GM12878 (cell line): ENCODE results near the gene RETREG3. TPM values are rescaled to one million over a fixed set of nuclear protein-coding genes. Genes with fewer than 3 reads are reported as not detected.
A peak's percentile ranks its signal among the peaks of the same experiment; 100 is the strongest.

Source experiments
- ASH2L ChIP-seq: fragments of 300-600, 200-600 bp; sonication (generic); IDR thresholded peaks from 2 replicates; pipeline ENCODE4 v1.6.1; 2017; ENCODE audit warnings: low read depth, mild to moderate bottlenecking, borderline replicate concordance
- BCL11A ChIP-seq: IDR thresholded peaks from 2 replicates; pipeline ENCODE4 v1.6.1; 2011; ENCODE audit warnings: low read depth, low read length
- BHLHE40 ChIP-seq, 2 experiments: fragments of 450-650 bp in 1 of 2; IDR thresholded peaks; 2 replicates each; pipeline ENCODE4 v1.6.1; 2011 to 2017; ENCODE audit warnings: low read depth in 2 of 2, borderline replicate concordance in 1 of 2, improper control_type of control experiment in 1 of 2, low read length in 1 of 2, mild to moderate bottlenecking in 1 of 2
- DPF2 ChIP-seq: fragments of 450-650 bp; IDR thresholded peaks from 2 replicates; pipeline ENCODE4 v1.6.1; 2017; ENCODE audit warnings: mild to moderate bottlenecking
- HSF1 ChIP-seq: fragments of 150-350 bp; IDR thresholded peaks from 2 replicates; pipeline ENCODE4 v1.6.1; 2014; ENCODE audit warnings: mild to moderate bottlenecking, low read depth, low read length
- KAT2A ChIP-seq: conservative IDR thresholded peaks from 2 replicates; pipeline ENCODE4 v1.6.1; 2011; ENCODE audit warnings: low read depth, low read length; ENCODE audit not compliant: control insufficient read depth
- MTA2 ChIP-seq: fragments of 450-650 bp; IDR thresholded peaks from 2 replicates; pipeline ENCODE4 v1.6.1; 2016; ENCODE audit warnings: low read depth, mild to moderate bottlenecking, moderate library complexity
- MXI1 ChIP-seq: fragments of 150-350 bp; IDR thresholded peaks from 2 replicates; pipeline ENCODE4 v1.6.1; 2011; ENCODE audit warnings: low read depth, mild to moderate bottlenecking, inconsistent platforms, low read length, improper control_type of control experiment
- MYC ChIP-seq: IDR thresholded peaks from 2 replicates; pipeline ENCODE4 v1.6.1; 2011; ENCODE audit warnings: mild to moderate bottlenecking, low read length, moderate library complexity, inconsistent platforms; ENCODE audit not compliant: insufficient read depth, insufficient replicate concordance, insufficient read length, severe bottlenecking
- NFXL1 ChIP-seq: fragments of 450-650 bp; IDR thresholded peaks from 2 replicates; pipeline ENCODE4 v1.6.1; 2017; ENCODE audit warnings: antibody characterized with exemption, mild to moderate bottlenecking, borderline replicate concordance
- NR2F1 ChIP-seq: fragments of 450-650 bp; conservative IDR thresholded peaks from 2 replicates; pipeline ENCODE4 v1.6.1; 2017; ENCODE audit warnings: mild to moderate bottlenecking
- PAX8 ChIP-seq: fragments of 450-650 bp; IDR thresholded peaks from 2 replicates; pipeline ENCODE4 v1.6.1; 2017; ENCODE audit warnings: mild to moderate bottlenecking, moderate library complexity
- PKNOX1 ChIP-seq: fragments of 450-650 bp; IDR thresholded peaks from 2 replicates; pipeline ENCODE4 v1.6.1; 2016; ENCODE audit warnings: mild to moderate bottlenecking
- RCOR1 ChIP-seq: conservative IDR thresholded peaks from 2 replicates; pipeline ENCODE4 v1.6.1; 2012; ENCODE audit warnings: low read depth, low read length, improper control_type of control experiment
- RUNX3 ChIP-seq: IDR thresholded peaks from 2 replicates; pipeline ENCODE4 v1.6.1; 2012; ENCODE audit warnings: low read length, inconsistent platforms
- SMAD5 ChIP-seq: IDR thresholded peaks from 2 replicates; pipeline ENCODE4 v1.6.1; 2016; ENCODE audit warnings: antibody characterized with exemption, low read depth
- SRF ChIP-seq, 2 experiments: IDR thresholded peaks; 2 replicates each; pipeline ENCODE4 v1.6.1; 2011; ENCODE audit warnings: low read depth in 2 of 2, low read length in 2 of 2, mild to moderate bottlenecking in 1 of 2, moderate library complexity in 1 of 2
- SUZ12 ChIP-seq: fragments of 200-600 bp; sonication (generic); IDR thresholded peaks from one replicate; pipeline ENCODE4 v1.6.1; 2018; ENCODE audit warnings: antibody characterized with exemption, mild to moderate bottlenecking; ENCODE audit not compliant: unreplicated experiment
- WRNIP1 ChIP-seq: IDR thresholded peaks from 2 replicates; pipeline ENCODE4 v1.6.1; 2011; ENCODE audit warnings: low read depth, low read length, improper control_type of control experiment, borderline replicate concordance
- ZNF217 ChIP-seq: fragments of 450-650 bp; IDR thresholded peaks from 2 replicates; pipeline ENCODE4 v1.6.1; 2017; ENCODE audit warnings: antibody characterized with exemption, mild to moderate bottlenecking
- ZNF592 ChIP-seq: fragments of 450-650 bp; IDR thresholded peaks from 2 replicates; pipeline ENCODE4 v1.6.1; 2017; ENCODE audit warnings: mild to moderate bottlenecking, moderate library complexity
- ZNF622 ChIP-seq: fragments of 450-650 bp; IDR thresholded peaks from 2 replicates; pipeline ENCODE4 v1.6.1; 2017; ENCODE audit warnings: mild to moderate bottlenecking, inconsistent platforms
- polyA plus RNA-seq, 11 experiments: library from polyadenylated mRNA; depleted of rRNA in 4 of 11; unstranded in 6 of 11; stranded (reverse) in 5 of 11; fragments of >200 nt; fragmentation: Nextera tagmentation in 4 of 11; fragmentation: Illumina TruSeq in 1 of 11; extraction: Ambion mirVana in 4 of 11; extraction: Trizol in 1 of 11; gene quantifications; 1 replicate in 1 of 11; 2 replicates in 10 of 11; pipeline versions ENCODE4 v1.2.1 to v1.2.3, GENCODE V29; 2011 to 2016; ENCODE audit warnings: inconsistent platforms in 2 of 11, missing spikeins in 2 of 11, low read depth in 1 of 11
- total RNA-seq, 4 experiments: library from RNA; depleted of rRNA in 3 of 4; stranded (reverse); fragments of >200 nt in 3 of 4; fragmentation: Illumina TruSeq in 1 of 4; extraction: Trizol in 1 of 4; gene quantifications; 2 replicates each; pipeline versions ENCODE4 v1.2.1 to v1.2.3, GENCODE V29; 2013 to 2021
- TF ChIP-seq, protein P1 (sequence below): IDR thresholded peaks from 2 replicates; pipeline ENCODE4 v1.6.1; 2012; ENCODE audit warnings: low read length, inconsistent platforms

Gene RETREG3
- total and polyA plus RNA-seq, 10 of the 15 experiments (the other 5 are each of a cell fraction or from before 2014, with no cell fraction given): 7.0 to 50.6 (median 27.3) TPM

- no peak for TF ChIP-seq WRNIP1
- TF ChIP-seq MXI1: peak; percentile 31; the same call in 1 of the 2 replicates
- TF ChIP-seq SRF (IDR thresholded peaks at IDR 0.05; ENCODE audit: low read depth in 2 of 2, low read length in 2 of 2): 0 out of 4 replicates have a peak, but pooled peaks of 1 of the 2 experiments have one; percentile 19
- TF ChIP-seq ASH2L: no peak
- no peak for TF ChIP-seq MYC
- peak in 1 of 2 experiments; percentile 23; a peak in 1 of 4 replicates for TF ChIP-seq BHLHE40 (IDR thresholded peaks at IDR 0.05; ENCODE audit: borderline replicate concordance in 1 of 2, low read depth in 2 of 2, low read length in 1 of 2)
- no peak for TF ChIP-seq ZNF592
- no peak for TF ChIP-seq HSF1
- TF ChIP-seq SUZ12: no peak
- peak; percentile 98 for TF ChIP-seq RUNX3
- TF ChIP-seq ZNF217: no peak
- TF ChIP-seq PAX8: no peak
- no peak for TF ChIP-seq NFXL1
- TF ChIP-seq NR2F1: peak; percentile 94
- no peak for TF ChIP-seq RCOR1
- peak; percentile 80 for TF ChIP-seq MTA2
- TF ChIP-seq KAT2A: no peak
- peak; percentile 74 for TF ChIP-seq DPF2
- TF ChIP-seq ZNF622: no peak
- no peak for TF ChIP-seq PKNOX1
- no peak for TF ChIP-seq SMAD5
- peak; percentile 71 for TF ChIP-seq BCL11A
- TF ChIP-seq, protein P1, sequence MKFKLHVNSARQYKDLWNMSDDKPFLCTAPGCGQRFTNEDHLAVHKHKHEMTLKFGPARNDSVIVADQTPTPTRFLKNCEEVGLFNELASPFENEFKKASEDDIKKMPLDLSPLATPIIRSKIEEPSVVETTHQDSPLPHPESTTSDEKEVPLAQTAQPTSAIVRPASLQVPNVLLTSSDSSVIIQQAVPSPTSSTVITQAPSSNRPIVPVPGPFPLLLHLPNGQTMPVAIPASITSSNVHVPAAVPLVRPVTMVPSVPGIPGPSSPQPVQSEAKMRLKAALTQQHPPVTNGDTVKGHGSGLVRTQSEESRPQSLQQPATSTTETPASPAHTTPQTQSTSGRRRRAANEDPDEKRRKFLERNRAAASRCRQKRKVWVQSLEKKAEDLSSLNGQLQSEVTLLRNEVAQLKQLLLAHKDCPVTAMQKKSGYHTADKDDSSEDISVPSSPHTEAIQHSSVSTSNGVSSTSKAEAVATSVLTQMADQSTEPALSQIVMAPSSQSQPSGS: peak; percentile 69; the same call in 1 of the 2 replicates
Observed at GRCh38 chr17:42578282-42578869, 30.8 kb downstream of the RETREG3 start (continued).
